Sigmoid colon (tissue), 4 donors: ENCODE results near the gene ARCN1.

ENCODE experiments used
- POLR2A ChIP-seq, 2 donors: fragments of 450-650 bp; IDR thresholded peaks; one replicate each; pipeline ENCODE4 v1.6.1; 2016; ENCODE audit warnings: antibody characterized with exemption in 2 of 2, mild to moderate bottlenecking in 2 of 2, moderate library complexity in 2 of 2
- POLR2AphosphoS5 ChIP-seq, 4 donors: sonication (generic); formaldehyde crosslinking; IDR thresholded peaks; one replicate each; pipeline ENCODE4 v1.6.1; 2017; ENCODE audit warnings: antibody characterized with exemption in 4 of 4

- no peak for TF ChIP-seq POLR2A (IDR thresholded peaks at IDR 0.05)
- no peak for TF ChIP-seq POLR2AphosphoS5 (IDR thresholded peaks at IDR 0.05)
Measured at GRCh38 chr11:118570787-118571186, 1.4 kb upstream of the ARCN1 start.
